Loucy (cell line): ENCODE results near the gene PRAC2.

Experiments used
- H2AFZ ChIP-seq: fragments of 200-600 bp; sonication (generic); 2 replicates; pipeline ENCODE4 v1.6.0; 2016; ENCODE audit warnings: antibody characterized with exemption, mild to moderate bottlenecking, low read length, moderate library complexity
- H3F3A ChIP-seq: fragments of 200-600 bp; 2 replicates; pipeline ENCODE4 v1.6.0; 2016; ENCODE audit warnings: antibody characterized with exemption, low read depth, mild to moderate bottlenecking
- H3K27me3 ChIP-seq: fragments of 200-600 bp; sonication (generic); 2 replicates; pipeline ENCODE4 v1.6.1; 2014; ENCODE audit warnings: low read length, mild to moderate bottlenecking; ENCODE audit not compliant: insufficient read depth, poor library complexity, severe bottlenecking
- H3K36me3 ChIP-seq: fragments of 200-600 bp; sonication (generic); 2 replicates; pipeline ENCODE4 v1.6.1; 2016; ENCODE audit warnings: low read length; ENCODE audit not compliant: insufficient read depth
- H3K4me1 ChIP-seq: fragments of 200-600 bp; sonication (generic); 2 replicates; pipeline ENCODE4 v1.5.1; 2014; ENCODE audit warnings: low read length, mild to moderate bottlenecking; ENCODE audit not compliant: insufficient read depth, poor library complexity, severe bottlenecking
- H3K4me2 ChIP-seq: fragments of 200-600 bp; sonication (generic); 2 replicates; pipeline ENCODE4 v1.6.0; 2014; ENCODE audit warnings: antibody characterized with exemption, low read length, low read depth, mild to moderate bottlenecking; ENCODE audit not compliant: poor library complexity, severe bottlenecking
- H3K4me3 ChIP-seq: fragments of 200-600 bp; sonication (generic); 2 replicates; pipeline ENCODE4 v1.5.1; 2014; ENCODE audit warnings: low read length, mild to moderate bottlenecking, mixed read lengths; ENCODE audit not compliant: poor library complexity, severe bottlenecking
- H3K79me2 ChIP-seq: fragments of 200-600 bp; sonication (generic); 2 replicates; pipeline ENCODE4 v1.6.1; 2014; ENCODE audit warnings: low read length; ENCODE audit not compliant: insufficient read depth
- H3K9ac ChIP-seq: fragments of 200-600 bp; sonication (generic); 2 replicates; pipeline ENCODE4 v1.6.0; 2014; ENCODE audit warnings: mild to moderate bottlenecking, low read depth, low read length, moderate library complexity; ENCODE audit not compliant: poor library complexity, severe bottlenecking
- H3K9me2 ChIP-seq: fragments of 200-600 bp; sonication (generic); replicated peaks from 2 replicates; pipeline ENCODE4 v1.6.1; 2016; ENCODE audit warnings: low read depth, low read length, mixed read lengths
- H3K9me3 ChIP-seq: fragments of 200-600 bp; sonication (generic); 2 replicates; pipeline ENCODE4 v1.6.1; 2014; ENCODE audit warnings: mild to moderate bottlenecking, antibody characterized with exemption, low read length, low read depth; ENCODE audit not compliant: insufficient read depth
- H4K20me1 ChIP-seq: fragments of 200-600 bp; sonication (generic); 2 replicates; pipeline ENCODE4 v1.6.0; 2014; ENCODE audit warnings: antibody characterized with exemption, low read length, mild to moderate bottlenecking; ENCODE audit not compliant: insufficient read depth, poor library complexity, severe bottlenecking
- CTCF ChIP-seq: fragments of 200-600 bp; sonication (generic); conservative IDR thresholded peaks from 2 replicates; pipeline ENCODE4 v1.5.1; 2014; ENCODE audit warnings: mild to moderate bottlenecking, antibody characterized with exemption, low read length
- EZH2phosphoT487 ChIP-seq: fragments of 200-600 bp; IDR thresholded peaks from 2 replicates; pipeline ENCODE4 v1.6.1; 2018; ENCODE audit warnings: antibody characterized with exemption, mild to moderate bottlenecking, moderate library complexity, borderline replicate concordance

PRAC2 gene

GRCh38 chr17:48729335-48730239 is 6.6 kb downstream of the PRAC2 start:
- no peaks in the 10 kb centered on the region for H3K79me2 ChIP-seq
- H3K4me3 ChIP-seq, result no peak overlapping the region
- H4K20me1 ChIP-seq, result no peaks in the 10 kb centered on the region
- no peaks in the 10 kb centered on the region for H3K4me1 ChIP-seq
- H3K9me2 ChIP-seq, result no peaks in the 10 kb centered on the region
- H2AFZ ChIP-seq, result no peak overlapping the region
- no peak overlapping the region for H3K9ac ChIP-seq
- no peaks in the 10 kb centered on the region for H3K36me3 ChIP-seq
- TF ChIP-seq CTCF (no peak), EZH2phosphoT487 (no peak)
- no peaks in the 10 kb centered on the region for H3F3A ChIP-seq
- H3K9me3 ChIP-seq, result no peaks in the 10 kb centered on the region
- no peaks in the 10 kb centered on the region for H3K27me3 ChIP-seq
- no peak overlapping the region for H3K4me2 ChIP-seq

- Histone ChIP-seq H3K79me2 (no peaks in the 10 kb centered on the region), H3K36me3 (no peaks in the 10 kb centered on the region), H3K4me3 (no peak overlapping the region), H3K9me2 (no peaks in the 10 kb centered on the region), H3K9me3 (no peaks in the 10 kb centered on the region), H3K27me3 (peaks cover 4% of the 10 kb centered on the region), H4K20me1 (no peaks in the 10 kb centered on the region), H2AFZ (no peak overlapping the region), H3K4me1 (no peaks in the 10 kb centered on the region), H3F3A (no peaks in the 10 kb centered on the region), H3K4me2 (no peak overlapping the region), H3K9ac (no peak overlapping the region)
- no peak for TF ChIP-seq EZH2phosphoT487
These were observed 7.2 kb downstream of the PRAC2 start for GRCh38 chr17:48730240-48730550.

- Histone ChIP-seq H3K27me3 (peaks cover 9% of the 10 kb centered on the region), H4K20me1 (no peaks in the 10 kb centered on the region)
These were observed 8.4 kb downstream of the PRAC2 start for GRCh38 chr17:48731355-48731754.

More at GRCh38 chr17:48731355-48731754, 8.4 kb downstream of the PRAC2 start:
- Histone ChIP-seq H3K4me2 (no peak overlapping the region), H3K9ac (no peak overlapping the region), H3K4me1 (no peaks in the 10 kb centered on the region), H3K79me2 (no peaks in the 10 kb centered on the region), H3K9me3 (no peaks in the 10 kb centered on the region), H3K36me3 (no peaks in the 10 kb centered on the region), H3K4me3 (no peak overlapping the region), H3F3A (no peaks in the 10 kb centered on the region), H2AFZ (no peak overlapping the region), H3K9me2 (no peaks in the 10 kb centered on the region)
- TF ChIP-seq EZH2phosphoT487 (no peak), CTCF (no peak)
